Natural killer cell treated with Interleukin-12 subunit alpha and Interleukin-12 subunit beta and Interleukin-15 and Interleukin-18, amount 100 ng/mL, for 72 hours (primary cell): Measurements from ENCODE around the gene RAD23A. TPM values are rescaled to one million over a fixed set of nuclear protein-coding genes. Genes with fewer than 3 reads are reported as not detected.

Experiments
- ATAC-seq, 2 donors: fragments of 150-1000 bp; cut with Tn5 transposase in 1 of 2; sonication (Bioruptor Pico), chemical (Tn5 transposase) in 1 of 2; 2 replicates each; pipeline ENCODE4 v1.10.0; 2021
- DNase-seq: peaks from one replicate; pipeline ENCODE4 v3.0.0; 2022; ENCODE audit warnings: low spot score
- H3K27ac Mint-ChIP-seq, 2 donors: 1 replicate in 1 of 2; 2 replicates in 1 of 2; pipeline ENCODE4 v1.8.0; 2022; ENCODE audit warnings: mixed read lengths in 2 of 2, mild to moderate bottlenecking in 1 of 2, moderate library complexity in 1 of 2
- H3K27me3 Mint-ChIP-seq, 2 donors: 1 replicate in 1 of 2; 2 replicates in 1 of 2; pipeline ENCODE4 v1.8.0; 2022; ENCODE audit warnings: mixed read lengths in 2 of 2
- H3K36me3 Mint-ChIP-seq: one replicate; pipeline ENCODE4 v1.8.0; 2022; ENCODE audit warnings: mixed read lengths
- H3K4me1 Mint-ChIP-seq, 2 donors: 1 replicate in 1 of 2; 2 replicates in 1 of 2; pipeline ENCODE4 v1.8.0; 2022; ENCODE audit warnings: low read depth in 2 of 2, mixed read lengths in 2 of 2, mild to moderate bottlenecking in 1 of 2
- H3K4me3 Mint-ChIP-seq: one replicate; pipeline ENCODE4 v1.8.0; 2022; ENCODE audit warnings: mixed read lengths
- H3K9me3 Mint-ChIP-seq: 2 replicates; pipeline ENCODE4 v1.8.0; 2022; ENCODE audit warnings: mixed read lengths
- total RNA-seq, 2 donors: library from RNA; stranded (reverse); gene quantifications; one replicate each; pipeline ENCODE4 v1.2.3, GENCODE V29; 2022

RAD23A gene
- total RNA-seq, 2 donors from 2014 or later: 112 to 148 TPM

DNA sequence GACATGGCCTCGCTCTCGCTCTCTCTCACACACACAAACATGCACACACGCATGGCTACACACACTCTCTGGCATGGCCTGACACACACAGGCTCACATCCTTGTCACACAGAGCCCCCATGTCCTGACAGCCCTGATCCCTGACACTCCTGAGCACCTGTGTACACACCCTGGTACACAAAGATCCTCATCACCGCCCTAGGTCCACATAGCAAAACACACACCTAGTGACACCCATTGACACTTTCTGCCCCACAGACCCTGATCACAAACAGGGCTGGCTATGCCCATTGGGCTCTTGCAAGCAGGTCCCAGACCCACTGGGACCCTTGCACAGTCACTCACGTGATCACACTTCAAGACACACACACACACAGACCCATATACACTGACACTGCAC is 45.6 kb downstream of the RAD23A start:
- Mint-ChIP-seq H3K4me1 (peaks cover 12 to 17% of the 10 kb centered on the region in 2 donors), H3K36me3 (peaks cover 5% of the 10 kb centered on the region), H3K9me3 (no peaks in the 10 kb centered on the region), H3K27ac (no peak overlapping the region), H3K27me3 (peaks cover 26 to 32% of the 10 kb centered on the region in 2 donors), H3K4me3 (no peak overlapping the region)
- DNase-seq (peak; percentile 23), ATAC-seq (no peak)

- ATAC-seq (no peak), DNase-seq (no peak)
- Mint-ChIP-seq H3K9me3 (no peaks in the 10 kb centered on the region), H3K27ac (no peak overlapping the region), H3K4me3 (no peak overlapping the region), H3K36me3 (peaks cover 5% of the 10 kb centered on the region), H3K4me1 (peaks cover 8 to 11% of the 10 kb centered on the region in 2 donors), H3K27me3 (peaks cover 26 to 27% of the 10 kb centered on the region in 2 donors)
Measured at GRCh38 chr19:12992729-12993128, 47.1 kb downstream of the RAD23A start.

DNA sequence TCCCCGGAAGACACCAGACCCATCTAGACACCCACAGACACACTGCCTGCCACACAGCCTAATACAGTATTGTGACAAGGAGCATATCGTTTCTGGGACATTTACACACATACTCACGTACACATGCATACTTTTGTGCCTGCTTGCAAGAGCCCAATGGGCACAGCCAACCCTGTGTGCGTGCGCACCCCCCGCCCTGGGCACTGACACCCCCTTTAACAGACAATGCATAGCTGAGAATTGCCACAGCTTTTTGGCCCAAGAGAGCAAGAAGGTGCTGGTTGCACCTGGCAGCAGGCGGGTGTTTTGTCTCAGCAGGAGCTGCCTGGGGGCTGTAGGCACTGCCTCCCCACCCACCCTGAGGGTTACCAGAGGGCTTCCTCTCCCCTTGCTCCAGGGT is 47.9 kb downstream of the RAD23A start:
- ATAC-seq: no peak
- Mint-ChIP-seq H3K27me3 (peaks cover 31 to 35% of the 10 kb centered on the region in 2 donors), H3K27ac (no peak overlapping the region), H3K9me3 (no peaks in the 10 kb centered on the region), H3K36me3 (peaks cover 5% of the 10 kb centered on the region), H3K4me3 (no peak overlapping the region), H3K4me1 (peaks cover 8 to 11% of the 10 kb centered on the region in 2 donors)
- no peak for DNase-seq

- Mint-ChIP-seq H3K36me3 (peaks cover 5% of the 10 kb centered on the region), H3K4me1 (peaks cover 8 to 11% of the 10 kb centered on the region in 2 donors), H3K4me3 (peak within 1 kb of the TSS; percentile 89), H3K27me3 (peaks cover 36 to 42% of the 10 kb centered on the region in 2 donors), H3K27ac (peak within 1 kb of the TSS in 1 of 2 donors; percentile 24), H3K9me3 (no peaks in the 10 kb centered on the region)
- peak; percentile 72 for DNase-seq
- ATAC-seq: peak; percentile 48 to 76
Measured at GRCh38 chr19:12994701-12995595, 49.3 kb downstream of the RAD23A start, which contains the start of gene NFIX. NFIX (plus strand) TSS chr19:12995475; CDS start chr19:12995838, 363 bp downstream.

GRCh38 chr19:12995596-12996405 is 50.1 kb downstream of the RAD23A start:
- peak; percentile 11 to 46 for ATAC-seq
- no peak overlapping the region for H3K27ac Mint-ChIP-seq
- H3K27me3 Mint-ChIP-seq: peaks cover 36 to 39% of the 10 kb centered on the region in 2 donors
- H3K4me1 Mint-ChIP-seq: peaks cover 8 to 11% of the 10 kb centered on the region in 2 donors
- H3K4me3 Mint-ChIP-seq: peak overlapping the region; percentile 89
- H3K36me3 Mint-ChIP-seq: peaks cover 5% of the 10 kb centered on the region
- peak; percentile 60 for DNase-seq
- no peaks in the 10 kb centered on the region for H3K9me3 Mint-ChIP-seq

GRCh38 chr19:12996406-12997094 is 50.9 kb downstream of the RAD23A start:
- DNase-seq (no peak), ATAC-seq (no peak)
- Mint-ChIP-seq H3K36me3 (peaks cover 5% of the 10 kb centered on the region), H3K4me3 (peak overlapping the region; percentile 30), H3K9me3 (no peaks in the 10 kb centered on the region), H3K27me3 (peaks cover 29 to 32% of the 10 kb centered on the region in 2 donors), H3K27ac (no peak overlapping the region), H3K4me1 (peaks cover 7 to 8% of the 10 kb centered on the region in 2 donors)

GRCh38 chr19:12997179-12997966 is 51.7 kb downstream of the RAD23A start:
- peaks cover 5% of the 10 kb centered on the region for H3K36me3 Mint-ChIP-seq
- DNase-seq: no peak
- H3K27ac Mint-ChIP-seq: no peak overlapping the region
- H3K4me3 Mint-ChIP-seq: peak overlapping the region; percentile 30
- ATAC-seq: no peak
- H3K4me1 Mint-ChIP-seq: peaks cover 7 to 8% of the 10 kb centered on the region in 2 donors
- peaks cover 29 to 32% of the 10 kb centered on the region in 2 donors for H3K27me3 Mint-ChIP-seq
- H3K9me3 Mint-ChIP-seq: no peaks in the 10 kb centered on the region

DNA sequence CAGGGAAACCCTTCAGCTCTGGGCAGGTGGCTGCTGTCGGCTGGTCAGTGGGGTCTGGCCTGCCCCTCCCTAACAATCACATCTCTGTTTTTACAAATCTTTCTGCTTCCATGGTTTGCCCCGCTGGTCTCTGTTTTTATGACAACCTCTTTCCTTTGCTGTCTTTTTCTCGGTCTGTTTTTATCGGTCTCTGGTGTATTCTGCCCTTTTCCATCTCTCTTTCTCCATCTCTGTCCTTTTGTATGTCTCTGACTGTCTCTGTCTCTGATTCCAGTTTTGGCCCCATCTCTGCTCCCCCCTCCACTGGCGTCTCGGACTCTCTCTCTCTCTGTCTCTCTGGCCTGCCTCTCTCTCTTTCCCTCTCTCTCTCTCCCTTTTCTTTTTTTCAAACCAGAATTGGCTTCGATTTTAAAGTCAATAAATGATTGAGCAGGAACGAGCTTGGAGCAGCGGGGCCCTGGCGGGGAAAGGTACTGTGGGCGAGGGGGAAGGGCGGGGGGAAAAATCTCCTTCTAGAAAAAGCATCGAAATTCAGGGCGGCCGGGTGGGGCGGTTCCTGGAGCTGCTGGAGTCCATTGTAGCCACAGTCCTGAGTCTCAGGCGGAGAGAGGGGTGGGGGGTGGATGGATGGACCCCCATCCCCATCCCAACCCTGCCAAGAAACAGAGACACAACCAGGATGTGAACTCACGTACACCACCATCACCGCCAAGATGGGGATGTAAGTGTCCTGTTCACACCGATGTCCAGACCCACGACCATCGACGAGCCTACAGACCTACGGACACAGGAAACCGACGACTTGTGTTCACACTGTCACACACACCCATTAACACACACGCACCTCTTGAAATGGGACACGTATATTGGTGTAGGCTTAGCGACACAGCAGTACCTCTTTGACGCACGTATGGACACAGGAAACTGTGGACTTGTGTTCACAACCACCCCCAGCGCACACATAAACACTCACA is 52.6 kb downstream of the RAD23A start:
- no peak for ATAC-seq
- peaks cover 32% of the 10 kb centered on the region in 2 donors for H3K27me3 Mint-ChIP-seq
- H3K27ac Mint-ChIP-seq: no peak overlapping the region
- peaks cover 5% of the 10 kb centered on the region for H3K36me3 Mint-ChIP-seq
- no peaks in the 10 kb centered on the region for H3K9me3 Mint-ChIP-seq
- peak overlapping the region; percentile 17 for H3K4me3 Mint-ChIP-seq
- DNase-seq: no peak
- peaks cover 7 to 8% of the 10 kb centered on the region in 2 donors for H3K4me1 Mint-ChIP-seq

- Mint-ChIP-seq H3K4me1 (peaks cover 0 to under 1% of the 10 kb centered on the region in 2 donors), H3K4me3 (no peak overlapping the region), H3K27me3 (peaks cover 17 to 29% of the 10 kb centered on the region in 2 donors), H3K27ac (no peak overlapping the region), H3K36me3 (no peaks in the 10 kb centered on the region), H3K9me3 (no peaks in the 10 kb centered on the region)
- ATAC-seq: no peak
- DNase-seq: no peak
Measured at GRCh38 chr19:13001166-13001501, 55.5 kb downstream of the RAD23A start.

GRCh38 chr19:13001502-13002165 is 56.0 kb downstream of the RAD23A start:
- H3K9me3 Mint-ChIP-seq: no peaks in the 10 kb centered on the region
- peaks cover 17 to 29% of the 10 kb centered on the region in 2 donors for H3K27me3 Mint-ChIP-seq
- no peak overlapping the region for H3K27ac Mint-ChIP-seq
- ATAC-seq (no peak), DNase-seq (no peak)
- H3K36me3 Mint-ChIP-seq: no peaks in the 10 kb centered on the region
- H3K4me3 Mint-ChIP-seq: no peak overlapping the region
- no peaks in the 10 kb centered on the region for H3K4me1 Mint-ChIP-seq

DNA sequence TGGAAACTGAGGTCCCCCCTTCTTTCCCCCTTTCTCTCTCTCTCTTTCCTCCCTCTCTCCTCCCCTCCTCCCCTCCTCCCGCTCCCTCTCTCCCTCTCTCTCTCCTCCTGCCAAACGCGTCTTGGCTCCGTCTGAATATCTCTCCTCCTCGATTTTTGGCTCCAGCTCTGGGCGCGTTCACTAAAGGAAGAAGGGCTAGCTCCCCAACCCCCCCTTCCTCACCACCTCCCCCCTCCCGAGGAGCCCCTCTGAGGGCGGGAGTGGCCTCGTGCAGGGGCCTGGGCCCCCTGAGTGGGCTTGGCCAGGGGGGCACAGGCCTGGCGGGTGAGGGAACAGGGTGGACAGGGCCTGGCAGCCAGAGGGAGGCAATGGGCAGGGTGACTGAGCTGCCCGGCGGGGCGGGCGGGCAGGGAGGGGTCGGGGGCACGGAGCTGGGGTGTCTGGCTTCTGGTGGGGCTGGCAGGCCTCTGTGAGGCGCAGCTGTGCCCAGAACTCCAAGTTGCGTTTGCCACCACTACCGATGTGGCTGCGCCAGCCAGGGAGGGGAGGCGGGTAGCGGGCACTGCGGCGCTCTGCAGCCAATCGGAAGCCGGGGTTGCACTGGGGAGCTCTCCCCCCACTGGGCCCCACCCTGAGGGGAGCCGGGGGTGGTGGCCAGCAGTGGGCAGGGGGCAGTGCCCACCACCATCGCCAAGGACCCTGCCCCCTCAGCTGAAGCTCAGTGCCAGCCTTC is 56.7 kb downstream of the RAD23A start:
- H3K4me1 Mint-ChIP-seq: no peaks in the 10 kb centered on the region
- DNase-seq (no peak), ATAC-seq (no peak)
- H3K36me3 Mint-ChIP-seq: no peaks in the 10 kb centered on the region
- H3K27ac Mint-ChIP-seq: no peak overlapping the region
- H3K4me3 Mint-ChIP-seq: no peak overlapping the region
- no peaks in the 10 kb centered on the region for H3K9me3 Mint-ChIP-seq
- peaks cover 17 to 27% of the 10 kb centered on the region in 2 donors for H3K27me3 Mint-ChIP-seq
